ENCODE results near the gene CDC34.

Gene CDC34

DNA sequence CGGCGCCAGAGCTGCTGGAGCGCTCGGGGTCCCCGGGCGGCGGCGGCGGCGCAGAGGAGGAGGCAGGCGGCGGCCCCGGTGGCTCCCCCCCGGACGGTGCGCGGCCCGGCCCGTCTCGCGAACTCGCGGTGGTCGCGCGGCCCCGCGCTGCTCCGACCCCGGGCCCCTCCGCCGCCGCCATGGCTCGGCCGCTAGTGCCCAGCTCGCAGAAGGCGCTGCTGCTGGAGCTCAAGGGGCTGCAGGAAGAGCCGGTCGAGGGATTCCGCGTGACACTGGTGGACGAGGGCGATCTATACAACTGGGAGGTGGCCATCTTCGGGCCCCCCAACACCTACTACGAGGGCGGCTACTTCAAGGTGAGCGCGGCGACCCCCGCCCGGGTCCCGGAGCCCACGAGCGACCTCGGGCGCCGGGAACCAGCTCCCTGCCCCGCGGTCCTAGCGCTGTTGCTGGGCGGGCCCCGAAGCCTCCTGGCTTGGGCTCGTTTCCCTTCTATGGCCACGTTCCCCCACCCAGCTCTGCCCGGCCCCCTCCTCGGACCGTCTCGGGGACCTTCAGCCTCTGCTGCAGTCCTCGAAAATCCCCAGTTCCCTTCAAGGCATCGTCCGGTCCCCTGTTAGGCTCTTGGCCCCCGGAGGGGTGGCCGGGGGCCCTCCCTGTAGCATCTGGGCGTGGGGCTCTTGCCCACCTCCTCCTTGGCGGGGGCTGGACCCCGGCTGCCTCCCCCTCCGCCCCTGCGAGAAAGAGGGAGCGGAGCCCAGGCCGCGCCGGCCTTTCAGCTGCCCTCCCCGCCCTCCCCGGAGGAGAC is at the start of gene CDC34:
Gene CDC34, plus strand, starts transcription at position 8 of the 808 bp plus-strand sequence. Its CDS starts 172 bp downstream, at position 180.
- DNase-seq (ENCODE audit: low spot score): no peak

DNA sequence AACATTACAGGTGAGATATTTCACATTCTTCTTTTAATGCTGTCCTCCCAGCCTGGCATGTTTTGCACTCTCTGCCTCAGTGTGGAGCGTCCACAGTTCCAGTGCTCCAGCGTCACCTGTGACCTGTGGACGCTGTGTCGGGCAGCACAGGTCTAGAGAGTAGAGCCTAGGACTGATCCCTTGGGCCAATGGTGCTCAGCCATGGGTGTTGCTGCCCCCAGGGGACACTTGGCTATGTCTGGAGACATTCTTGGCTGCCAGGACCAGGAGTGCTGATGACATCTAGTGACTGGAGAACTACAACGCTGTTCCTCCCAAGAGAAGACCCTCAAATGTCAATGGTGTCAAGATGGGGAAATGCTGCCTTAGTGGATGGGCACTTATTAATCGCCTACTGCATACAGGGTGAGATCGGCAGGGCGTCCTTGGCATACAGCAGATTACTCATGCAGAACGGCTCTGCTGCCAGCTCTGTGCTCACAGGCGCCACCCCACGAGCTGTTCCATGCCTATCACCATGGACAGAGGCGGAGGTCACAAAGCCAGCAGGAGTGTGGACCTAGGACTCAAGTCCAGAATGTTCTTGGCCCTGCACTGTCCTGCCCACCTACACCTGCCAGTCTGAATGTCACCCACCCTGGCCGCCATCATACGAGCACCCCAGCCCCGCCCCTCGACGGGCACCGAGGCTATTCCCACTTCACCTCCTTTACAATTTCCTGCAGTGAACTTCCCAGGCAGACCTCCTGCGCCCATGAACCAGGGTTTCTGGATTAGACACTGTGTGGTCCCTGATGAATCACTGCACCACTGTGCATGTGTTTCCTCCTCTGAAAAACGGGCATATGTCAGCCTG is 49.1 kb upstream of the CDC34 start:
- no peak for DNase-seq (ENCODE audit: low spot score)

DNA sequence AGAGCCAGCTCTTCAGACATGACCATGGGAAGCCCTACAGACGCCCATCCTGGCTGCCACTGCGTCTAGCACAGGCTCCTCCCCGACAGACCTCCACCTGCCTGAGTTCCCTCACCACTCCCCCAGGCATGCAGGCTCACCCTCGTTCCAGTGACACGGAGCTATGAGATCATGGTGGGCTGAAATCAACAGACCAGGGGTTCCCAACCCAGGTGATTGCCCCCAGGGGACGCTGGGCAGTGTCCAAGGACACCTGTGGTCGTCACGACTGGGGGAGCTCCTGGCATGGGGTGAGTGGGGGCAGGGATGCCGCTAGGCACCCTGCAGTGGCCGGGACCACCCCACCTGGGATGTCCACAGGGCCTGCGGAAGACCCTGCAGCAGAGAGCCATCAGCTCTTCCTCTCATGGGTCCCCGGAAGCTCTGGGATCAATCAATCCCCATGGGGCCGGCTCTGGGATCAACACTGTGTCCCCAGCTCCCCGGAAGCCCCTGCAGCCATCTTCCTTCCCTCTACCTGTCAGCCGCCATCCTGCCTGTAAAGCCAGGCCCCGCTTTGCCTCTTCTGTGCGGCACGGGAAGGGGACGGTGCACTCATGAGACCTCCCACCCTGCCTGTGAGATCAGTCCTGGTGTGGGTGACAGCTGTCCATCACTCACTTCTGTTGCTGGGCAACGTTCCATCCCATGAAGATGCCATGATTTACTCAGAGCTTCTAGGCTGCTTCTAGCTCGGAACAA is 48.1 kb upstream of the CDC34 start:
- DNase-seq (ENCODE audit: low spot score): no peak

GRCh38 chr19:484494-484893 is 47.1 kb upstream of the CDC34 start:
- DNase-seq (ENCODE audit: low spot score): no peak

- no peak for DNase-seq (ENCODE audit: low spot score)
Measured at GRCh38 chr19:485077-485476, 46.5 kb upstream of the CDC34 start.

GRCh38 chr19:485583-486236 is 45.9 kb upstream of the CDC34 start:
- DNase-seq (ENCODE audit: low spot score): no peak

DNA sequence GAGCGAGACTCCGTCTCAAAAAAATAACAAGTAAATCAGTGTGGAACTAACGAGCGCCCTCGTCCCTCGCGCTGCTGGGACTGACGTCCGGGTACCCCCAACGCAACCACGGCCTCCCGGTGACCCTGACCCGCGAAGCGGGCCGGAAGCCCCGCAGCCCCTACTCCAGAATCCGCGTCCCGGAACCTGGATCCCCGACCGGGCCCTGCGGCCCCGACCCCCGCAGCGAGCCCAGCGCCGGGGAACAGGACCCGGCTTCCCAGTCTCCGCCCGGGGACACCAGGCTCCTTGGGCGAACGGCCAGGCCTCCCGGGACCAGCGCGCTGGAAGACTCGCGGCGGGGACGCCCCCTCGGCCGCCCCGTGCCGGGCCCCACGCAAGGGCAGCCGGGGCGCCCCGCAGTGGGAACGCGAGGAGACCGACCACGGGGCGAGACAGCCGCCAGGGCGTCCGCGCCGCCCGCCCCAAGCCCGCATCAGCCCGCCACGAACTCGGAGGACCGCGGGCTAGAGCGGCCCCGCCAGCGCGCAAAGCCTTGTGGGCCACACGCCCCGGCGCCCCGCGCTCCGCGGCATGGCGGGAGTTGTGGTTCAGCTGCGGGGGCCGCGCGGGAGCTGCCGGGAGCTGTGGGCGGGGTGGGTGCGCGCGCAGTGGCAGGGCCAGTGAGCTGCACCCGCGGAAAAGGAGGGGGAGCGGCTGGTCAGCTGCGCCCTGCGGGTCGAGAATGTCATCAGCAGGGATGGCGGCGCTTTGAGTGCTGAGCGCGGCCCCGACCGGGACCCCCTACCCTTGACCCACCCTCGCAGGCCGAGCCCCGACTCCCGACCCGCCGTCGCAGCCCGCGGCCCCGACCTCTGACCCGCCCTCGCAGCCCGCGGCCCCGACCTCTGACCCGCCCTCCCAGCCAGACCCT is 42.8 kb upstream of the CDC34 start:
- peak; percentile 95 for DNase-seq (ENCODE audit: low spot score)

- no peak for DNase-seq (ENCODE audit: low spot score)
Measured at GRCh38 chr19:489418-490196, 42.0 kb upstream of the CDC34 start.

GRCh38 chr19:491146-491741 is 40.3 kb upstream of the CDC34 start:
- DNase-seq (ENCODE audit: low spot score): no peak

DNA sequence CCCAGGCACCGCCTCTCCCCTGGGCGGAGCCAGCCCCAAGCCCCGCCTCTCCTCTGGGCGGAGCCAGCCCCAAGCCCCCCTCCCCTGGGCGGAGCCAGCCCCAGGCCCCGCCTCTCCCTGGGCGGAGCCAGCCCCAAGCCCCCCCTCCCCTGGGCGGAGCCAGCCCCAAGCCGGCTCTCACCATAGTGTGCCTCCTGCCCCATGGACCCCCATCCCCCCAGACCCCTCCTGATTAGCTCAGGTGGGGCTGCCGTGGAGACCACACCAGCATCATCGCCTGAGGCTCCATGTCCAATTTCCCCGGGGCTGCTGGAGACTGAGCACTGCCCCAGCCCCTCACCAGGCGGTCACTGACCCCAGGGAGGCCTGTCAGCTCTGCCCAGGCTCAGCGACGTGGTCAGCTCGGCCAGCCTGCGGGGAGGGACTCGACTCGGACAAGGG is 39.4 kb upstream of the CDC34 start:
- DNase-seq (ENCODE audit: low spot score): no peak

GRCh38 chr19:493391-494170 is 38.0 kb upstream of the CDC34 start:
- no peak for DNase-seq (ENCODE audit: low spot score)

DNA sequence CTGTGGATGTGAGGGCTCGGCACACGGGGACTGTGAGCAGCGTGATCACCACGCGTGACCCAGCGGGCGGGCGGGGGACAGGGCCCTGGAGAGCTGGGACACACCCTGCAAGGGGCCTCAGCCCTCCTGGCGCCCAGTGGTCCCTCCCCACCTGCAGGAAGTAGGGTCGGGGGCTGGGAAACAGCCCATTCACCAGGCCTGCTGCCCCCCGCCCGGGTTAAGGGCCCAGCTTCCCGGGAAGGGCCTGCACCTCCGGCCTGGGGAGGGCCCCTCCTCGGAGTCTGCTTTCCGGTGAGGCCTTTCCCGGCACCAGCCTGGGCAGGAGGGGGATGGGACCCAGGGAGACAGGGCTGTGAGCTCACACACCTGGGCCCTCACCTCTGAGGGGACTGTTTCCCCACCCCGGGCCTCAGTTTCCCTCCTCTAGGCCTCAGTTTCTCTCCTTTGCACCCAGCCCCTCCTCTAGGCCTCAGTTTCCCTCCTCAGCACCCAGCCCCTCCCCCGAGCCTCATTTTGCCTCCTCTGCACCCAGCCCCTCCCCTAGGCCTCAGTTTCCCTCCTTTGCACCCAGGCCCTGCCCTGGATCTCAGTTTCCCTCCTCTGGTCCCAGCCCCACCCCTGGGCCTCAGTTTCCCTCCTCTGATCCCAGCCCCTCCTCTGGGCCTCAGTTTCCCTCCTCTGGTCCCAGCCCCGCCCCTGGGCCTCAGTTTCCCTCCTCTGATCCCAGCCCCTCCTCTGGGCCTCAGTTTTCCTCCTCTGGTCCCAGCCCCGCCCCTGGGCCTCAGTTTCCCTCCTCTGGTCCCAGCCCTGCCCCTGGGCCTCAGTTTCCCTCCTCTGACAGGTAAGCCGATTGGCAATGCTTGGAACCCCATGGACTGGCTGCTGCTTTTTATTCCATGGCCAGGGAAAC is 37.1 kb upstream of the CDC34 start:
- DNase-seq (ENCODE audit: low spot score): no peak

- no peak for DNase-seq (ENCODE audit: low spot score)
Measured at GRCh38 chr19:495081-495401, 36.5 kb upstream of the CDC34 start.

DNA sequence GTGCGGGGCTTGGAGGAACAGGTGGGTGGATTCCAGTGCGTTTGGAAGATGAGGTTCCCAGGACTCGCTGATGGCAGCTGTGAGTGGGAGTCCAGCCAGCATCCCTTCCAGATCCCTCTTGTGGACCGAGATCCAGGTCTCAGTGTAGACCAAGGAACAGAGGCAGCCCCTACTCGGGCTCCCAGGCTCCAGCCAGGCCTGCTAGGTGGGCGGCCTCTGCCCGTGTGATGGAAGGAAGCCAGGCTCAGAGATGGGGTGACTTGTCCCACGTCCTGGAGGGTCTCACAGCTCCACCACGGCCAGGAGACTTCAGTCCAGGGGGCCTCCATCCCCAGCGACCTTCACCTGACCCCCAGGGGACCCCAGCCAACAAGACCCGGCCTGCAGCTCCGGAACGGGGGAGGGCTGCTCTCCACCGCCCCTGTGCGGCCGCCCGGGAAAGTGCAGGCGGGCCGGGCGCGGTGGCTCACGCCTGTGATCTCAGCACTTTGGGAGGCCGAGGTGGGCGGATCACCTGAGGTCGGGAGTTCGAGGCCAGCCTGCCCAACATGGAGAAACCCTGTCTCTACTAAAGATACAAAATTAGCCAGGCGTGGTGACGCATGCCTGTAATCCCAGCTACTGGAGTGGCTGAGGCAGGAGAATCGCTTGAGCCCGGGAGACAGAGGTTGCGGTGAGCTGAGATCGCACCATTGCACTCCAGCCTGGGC is 36.0 kb upstream of the CDC34 start:
- no peak for DNase-seq (ENCODE audit: low spot score)

GRCh38 chr19:496112-496665 is 35.4 kb upstream of the CDC34 start, which contains the start of gene MADCAM1:
TSS of gene MADCAM1 (plus strand) at chr19:496486. CDS start at chr19:496500, 14 bp downstream.
- no peak for DNase-seq (ENCODE audit: low spot score)

DNA sequence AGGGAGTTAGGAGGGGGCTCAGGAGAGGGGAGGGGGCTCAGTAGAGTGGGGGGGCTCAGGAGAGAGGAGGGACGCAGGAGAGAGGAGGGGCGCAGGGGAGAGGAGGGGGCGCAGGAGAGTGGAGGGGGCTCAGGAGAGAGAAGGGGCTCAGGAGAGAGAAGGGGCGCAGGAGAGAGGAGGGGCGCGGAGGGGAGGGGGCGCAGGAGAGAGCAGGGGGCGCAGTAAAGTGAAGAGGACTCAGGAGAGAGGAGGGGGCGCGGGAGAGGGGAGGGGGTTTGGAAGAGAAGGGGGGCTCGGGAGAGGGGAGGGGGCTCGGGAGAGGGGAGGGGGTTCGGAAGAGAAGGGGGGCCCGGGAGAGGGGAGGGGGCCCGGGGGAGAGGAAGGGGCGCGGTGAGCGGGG is 34.6 kb upstream of the CDC34 start:
- no peak for DNase-seq (ENCODE audit: low spot score)

- DNase-seq (ENCODE audit: low spot score): no peak
Measured at GRCh38 chr19:497491-497868, 34.1 kb upstream of the CDC34 start.

Data from LoVo (cell line).